Osteocyte (in vitro differentiated cells): ENCODE measurements around the gene KMT2D. TPM values are rescaled to one million over a fixed set of nuclear protein-coding genes. Genes with fewer than 3 reads are reported as not detected.
A peak's percentile ranks its signal among the peaks of the same experiment; 100 is the strongest.

Source experiments
- DNase-seq: peaks from one replicate; pipeline ENCODE4 v3.0.0; 2021; ENCODE audit warnings: mixed read lengths; ENCODE audit not compliant: unreplicated experiment; ENCODE audit errors: extremely low spot score
- H3K27ac Mint-ChIP-seq: one replicate; pipeline ENCODE4 v1.8.0; 2021; ENCODE audit warnings: mild to moderate bottlenecking, mixed read lengths; ENCODE audit not compliant: unreplicated experiment
- H3K27me3 Mint-ChIP-seq: one replicate; pipeline ENCODE4 v1.8.0; 2021; ENCODE audit warnings: mixed read lengths; ENCODE audit not compliant: unreplicated experiment
- H3K36me3 Mint-ChIP-seq: one replicate; pipeline ENCODE4 v1.8.0; 2021; ENCODE audit warnings: mixed read lengths; ENCODE audit not compliant: unreplicated experiment
- H3K4me1 Mint-ChIP-seq: one replicate; pipeline ENCODE4 v1.8.0; 2021; ENCODE audit warnings: mixed read lengths; ENCODE audit not compliant: unreplicated experiment
- H3K4me3 Mint-ChIP-seq: one replicate; pipeline ENCODE4 v1.8.0; 2021; ENCODE audit warnings: mild to moderate bottlenecking, moderate library complexity, mixed read lengths; ENCODE audit not compliant: unreplicated experiment
- H3K9me3 Mint-ChIP-seq: one replicate; pipeline ENCODE4 v1.8.0; 2021; ENCODE audit warnings: mixed read lengths; ENCODE audit not compliant: unreplicated experiment
- CTCF ChIP-seq: fragments of 200-600 bp; sonication (generic); IDR thresholded peaks from 2 replicates; pipeline ENCODE4 v1.5.0; 2021; ENCODE audit warnings: antibody characterized with exemption, mild to moderate bottlenecking, moderate library complexity
- total RNA-seq: library from RNA; stranded (reverse); gene quantifications from 2 replicates; pipeline ENCODE4 v1.2.1, GENCODE V29; 2021

Gene KMT2D
- total RNA-seq, 1 donor from 2014 or later: 91.2 TPM

GRCh38 chr12:49088150-49088931 lies 27.7 kb upstream of the KMT2D start:
- Mint-ChIP-seq H3K36me3 (no peaks in the 10 kb centered on the region), H3K9me3 (no peaks in the 10 kb centered on the region), H3K4me3 (peak overlapping the region; percentile 10), H3K4me1 (peaks cover 28% of the 10 kb centered on the region), H3K27ac (no peak overlapping the region), H3K27me3 (peaks cover 22% of the 10 kb centered on the region)
- peak; percentile 91 for TF ChIP-seq CTCF
- DNase-seq: peak; percentile 89

GRCh38 chr12:49086116-49086515 lies 25.5 kb upstream of the KMT2D start:
- peaks cover 18% of the 10 kb centered on the region for H3K4me1 Mint-ChIP-seq
- no peaks in the 10 kb centered on the region for H3K9me3 Mint-ChIP-seq
- TF ChIP-seq CTCF: no peak
- H3K4me3 Mint-ChIP-seq: no peak overlapping the region
- no peaks in the 10 kb centered on the region for H3K36me3 Mint-ChIP-seq
- DNase-seq: no peak
- H3K27me3 Mint-ChIP-seq: peaks cover 15% of the 10 kb centered on the region
- H3K27ac Mint-ChIP-seq: no peak overlapping the region

DNA sequence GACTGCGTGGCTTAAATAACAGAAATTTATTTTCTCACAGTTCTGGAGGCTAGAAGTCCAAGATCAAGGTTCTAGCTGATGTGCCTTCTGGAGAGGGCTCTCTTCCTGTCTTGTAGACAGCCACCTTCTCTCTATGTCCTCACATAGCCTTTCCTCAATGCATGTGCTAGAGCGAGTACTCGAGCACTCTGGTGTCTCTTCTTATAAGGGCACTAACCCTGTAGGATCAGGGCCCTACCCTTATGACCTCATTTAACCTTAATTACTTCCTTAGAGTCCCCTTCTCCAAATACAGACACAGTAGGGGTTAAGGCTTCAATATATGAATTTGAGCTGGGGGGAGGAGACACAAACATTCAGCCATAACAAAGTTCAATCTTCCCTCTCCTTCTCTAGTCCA lies 23.8 kb upstream of the KMT2D start:
- no peak for DNase-seq
- no peak overlapping the region for H3K4me3 Mint-ChIP-seq
- no peaks in the 10 kb centered on the region for H3K9me3 Mint-ChIP-seq
- no peaks in the 10 kb centered on the region for H3K36me3 Mint-ChIP-seq
- H3K27ac Mint-ChIP-seq: no peak overlapping the region
- peaks cover 12% of the 10 kb centered on the region for H3K27me3 Mint-ChIP-seq
- peaks cover 10% of the 10 kb centered on the region for H3K4me1 Mint-ChIP-seq
- no peak for TF ChIP-seq CTCF

GRCh38 chr12:49079793-49080192 lies 19.2 kb upstream of the KMT2D start:
- no peak for TF ChIP-seq CTCF
- no peak overlapping the region for H3K4me3 Mint-ChIP-seq
- DNase-seq: no peak
- no peaks in the 10 kb centered on the region for H3K9me3 Mint-ChIP-seq
- no peaks in the 10 kb centered on the region for H3K4me1 Mint-ChIP-seq
- H3K27me3 Mint-ChIP-seq: peaks cover 18% of the 10 kb centered on the region
- no peak overlapping the region for H3K27ac Mint-ChIP-seq
- H3K36me3 Mint-ChIP-seq: no peaks in the 10 kb centered on the region

DNA sequence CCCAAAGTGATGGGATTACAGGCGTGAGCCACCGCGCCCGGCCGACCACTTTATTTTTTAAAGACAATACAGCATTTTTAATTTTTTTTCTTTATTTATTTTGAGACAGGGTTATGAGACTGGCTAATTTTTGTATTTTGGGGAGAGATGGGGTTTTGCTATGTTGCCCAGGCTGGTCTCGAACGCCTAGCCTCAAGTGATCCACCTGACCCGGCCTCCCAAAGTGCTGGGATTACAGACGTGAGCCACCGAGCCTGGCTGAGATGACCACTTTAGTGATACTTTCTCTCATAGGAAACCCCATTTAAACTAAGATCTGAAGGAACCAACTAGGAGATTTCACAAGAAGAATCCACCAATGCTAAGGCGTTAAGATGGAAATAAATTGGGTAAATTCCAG lies 10.4 kb upstream of the KMT2D start:
- Mint-ChIP-seq H3K36me3 (no peaks in the 10 kb centered on the region), H3K4me3 (no peak overlapping the region), H3K4me1 (peaks cover 17% of the 10 kb centered on the region), H3K9me3 (no peaks in the 10 kb centered on the region), H3K27me3 (no peaks in the 10 kb centered on the region), H3K27ac (no peak overlapping the region)
- DNase-seq: no peak
- no peak for TF ChIP-seq CTCF
